WTC11 (cell line): Measurements from ENCODE around the gene RPP21. TPM values are rescaled to one million over a fixed set of nuclear protein-coding genes. Genes with fewer than 3 reads are reported as not detected.

Experiments used
- ARID4B ChIP-seq: sonication (generic); formaldehyde crosslinking; IDR thresholded peaks from 2 replicates; pipeline ENCODE4 v1.8.0; 2023; ENCODE audit warnings: missing genetic modification reagents, mild to moderate bottlenecking, borderline replicate concordance
- ATF2 ChIP-seq: sonication (generic); formaldehyde crosslinking; IDR thresholded peaks from 2 replicates; pipeline ENCODE4 v1.8.1; 2022; ENCODE audit warnings: low read depth, missing genetic modification reagents, borderline replicate concordance
- CBFB ChIP-seq: sonication (generic); formaldehyde crosslinking; IDR thresholded peaks from 2 replicates; pipeline ENCODE4 v1.8.1; 2022; ENCODE audit warnings: mild to moderate bottlenecking, low read depth, missing genetic modification reagents
- CDX4 ChIP-seq: fragments of 250-450 bp; sonication (Bioruptor Pico); IDR thresholded peaks from 2 replicates; pipeline ENCODE4 v1.9.0; 2021; ENCODE audit warnings: moderate library complexity, mild to moderate bottlenecking, inconsistent platforms, borderline replicate concordance
- CREM ChIP-seq: sonication (generic); formaldehyde crosslinking; IDR thresholded peaks from 2 replicates; pipeline ENCODE4 v1.8.1; 2022; ENCODE audit warnings: mild to moderate bottlenecking, missing genetic modification reagents, moderate library complexity
- E2F1 ChIP-seq: sonication (generic); formaldehyde crosslinking; IDR thresholded peaks from 2 replicates; pipeline ENCODE4 v1.8.0; 2022; ENCODE audit warnings: mild to moderate bottlenecking, missing genetic modification reagents
- ELF4 ChIP-seq: sonication (generic); formaldehyde crosslinking; IDR thresholded peaks from 2 replicates; pipeline ENCODE4 v1.8.1; 2022; ENCODE audit warnings: low read depth, mild to moderate bottlenecking, moderate library complexity, missing genetic modification reagents
- ERG ChIP-seq: fragments of 250-450 bp; sonication (Bioruptor Pico); IDR thresholded peaks from 2 replicates; pipeline ENCODE4 v1.8.0; 2021; ENCODE audit warnings: mild to moderate bottlenecking
- JAZF1 ChIP-seq: fragments of 250-450 bp; sonication (Bioruptor Pico); IDR thresholded peaks from 2 replicates; pipeline ENCODE4 v1.9.0; 2021; ENCODE audit warnings: moderate library complexity, mild to moderate bottlenecking, inconsistent platforms
- RELA ChIP-seq: sonication (generic); formaldehyde crosslinking; IDR thresholded peaks from 2 replicates; pipeline ENCODE4 v1.8.1; 2022; ENCODE audit warnings: missing genetic modification reagents, mild to moderate bottlenecking, borderline replicate concordance
- SMAD4 ChIP-seq: sonication (generic); formaldehyde crosslinking; IDR thresholded peaks from 2 replicates; pipeline ENCODE4 v1.8.0; 2022; ENCODE audit warnings: mild to moderate bottlenecking, missing genetic modification reagents
- SP1 ChIP-seq: sonication (generic); formaldehyde crosslinking; conservative IDR thresholded peaks from 2 replicates; pipeline ENCODE4 v1.8.1; 2022; ENCODE audit warnings: missing genetic modification reagents
- STAT6 ChIP-seq: sonication (generic); formaldehyde crosslinking; conservative IDR thresholded peaks from 2 replicates; pipeline ENCODE4 v1.8.1; 2023; ENCODE audit warnings: mild to moderate bottlenecking, low read depth, missing genetic modification reagents, moderate library complexity
- TEAD4 ChIP-seq: sonication (generic); formaldehyde crosslinking; IDR thresholded peaks from 2 replicates; pipeline ENCODE4 v1.8.0; 2022; ENCODE audit warnings: mild to moderate bottlenecking, missing genetic modification reagents
- TP53 ChIP-seq: sonication (generic); formaldehyde crosslinking; IDR thresholded peaks from 2 replicates; pipeline ENCODE4 v1.8.1; 2023; ENCODE audit warnings: mild to moderate bottlenecking, missing genetic modification reagents
- ZBTB43 ChIP-seq: sonication (generic); formaldehyde crosslinking; IDR thresholded peaks from 2 replicates; pipeline ENCODE4 v1.8.1; 2023; ENCODE audit warnings: mild to moderate bottlenecking, missing genetic modification reagents
- ZMAT4 ChIP-seq: fragments of 250-450 bp; sonication (Bioruptor Pico); IDR thresholded peaks from 2 replicates; pipeline ENCODE4 v1.9.0; 2021; ENCODE audit warnings: mild to moderate bottlenecking
- ZNF121 ChIP-seq: sonication (generic); formaldehyde crosslinking; IDR thresholded peaks from 2 replicates; pipeline ENCODE4 v1.8.0; 2023; ENCODE audit warnings: missing genetic modification reagents
- ZNF263 ChIP-seq: sonication (generic); formaldehyde crosslinking; IDR thresholded peaks from 2 replicates; pipeline ENCODE4 v1.8.1; 2022; ENCODE audit warnings: low read depth, mild to moderate bottlenecking, moderate library complexity, missing genetic modification reagents
- ZNF423 ChIP-seq: fragments of 250-450 bp; sonication (Bioruptor Pico); IDR thresholded peaks from 2 replicates; pipeline ENCODE4 v2.1.2; 2022; ENCODE audit warnings: mild to moderate bottlenecking, moderate library complexity
- ZNF425 ChIP-seq: fragments of 250-450 bp; sonication (Bioruptor Pico); conservative IDR thresholded peaks from 2 replicates; pipeline ENCODE4 v1.9.0; 2021; ENCODE audit warnings: mild to moderate bottlenecking
- total RNA-seq: library from RNA; stranded (reverse); gene quantifications from 3 replicates; pipeline ENCODE4 v1.2.3, GENCODE V29; 2021

The RPP21 gene
- total RNA-seq, 1 experiment from 2014 or later, result 64.1 TPM

GRCh38 chr6:30326526-30327231 is 18.3 kb upstream of the RPP21 start, which contains the start of gene TRIM39 (continued):
- TF ChIP-seq ZMAT4 (CRISPR knock-in tag) (no peak), ZNF263 (CRISPR knock-in tag) (no peak; the same call in 1 of the 2 replicates), ZNF121 (no peak), ERG (CRISPR knock-in tag) (no peak), RELA (no peak), CREM (no peak; the same call in 1 of the 2 replicates), ELF4 (CRISPR knock-in tag) (no peak), ARID4B (peak; percentile 86; the same call in 1 of the 2 replicates), SMAD4 (CRISPR knock-in tag) (no peak), SP1 (0 out of 2 replicates have a peak, but pooled peaks have one; percentile 43), E2F1 (CRISPR knock-in tag) (no peak), CBFB (CRISPR knock-in tag) (0 out of 2 replicates have a peak, but pooled peaks have one; percentile 50), ZBTB43 (CRISPR knock-in tag) (no peak), TEAD4 (CRISPR knock-in tag) (0 out of 2 replicates have a peak, but pooled peaks have one; percentile 57), JAZF1 (CRISPR knock-in tag) (no peak), ZNF425 (CRISPR knock-in tag) (no peak), ZNF423 (CRISPR knock-in tag) (no peak), STAT6 (CRISPR knock-in tag) (no peak), TP53 (CRISPR knock-in tag) (no peak; the same call in none of the 2 replicates), ATF2 (CRISPR knock-in tag) (no peak), CDX4 (no peak)
